NCI-H526 (cell line): ENCODE data around the gene REN.

Experiments
- DNase-seq, 2 experiments: peaks; one replicate each; lab custom pipeline; 2025; lab: John Stamatoyannopoulos, UW

The REN gene

GRCh38 chr1:204152310-204153044, 13.7 kb downstream of the REN start:
- peak in 1 of 2 experiments; percentile 47 for DNase-seq

DNA sequence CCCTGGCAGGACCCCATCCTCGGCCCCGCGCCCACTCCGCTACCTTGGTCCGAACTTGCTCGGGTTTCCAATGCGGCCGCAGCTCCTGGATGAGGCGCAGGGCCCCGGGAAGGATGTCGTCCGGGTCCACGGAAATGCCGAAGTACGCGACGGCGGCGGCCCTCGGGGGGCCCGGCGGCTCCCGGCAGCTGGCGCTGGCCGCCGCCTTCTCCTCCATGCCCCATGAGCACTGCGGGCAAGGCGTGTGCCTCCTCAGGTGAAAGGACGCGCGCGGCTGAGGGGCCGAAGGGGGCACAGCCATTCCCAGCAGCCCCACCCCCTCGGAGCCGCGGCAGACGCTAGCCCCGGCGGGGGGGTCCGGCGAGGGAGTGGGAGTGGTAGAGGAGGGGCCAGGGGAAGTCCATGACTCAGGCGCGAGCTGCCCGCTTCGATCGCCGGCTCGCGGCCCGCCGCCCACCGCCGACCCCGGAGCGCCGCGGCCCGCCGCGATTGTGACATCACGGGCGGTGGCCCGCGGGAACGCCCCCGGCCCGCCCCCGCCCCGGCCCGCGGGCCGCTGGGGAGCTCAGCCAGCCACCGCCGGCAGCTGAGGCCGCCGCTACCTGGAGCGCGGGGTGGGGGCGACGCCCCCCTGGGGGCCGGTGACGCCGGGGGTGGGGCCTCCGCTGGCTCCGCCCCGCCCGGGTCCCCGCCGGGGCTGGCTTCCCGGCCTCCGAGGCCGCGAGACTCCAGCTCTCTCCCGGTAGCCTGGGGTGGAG, 14.4 kb downstream of the REN start, which contains the start of gene ETNK2:
Gene ETNK2, minus strand, starts transcription at position 493 of the 758 bp plus-strand sequence. Its CDS starts 192 bp downstream, at position 301.
- DNase-seq = peak; percentile 9 to 71

DNA sequence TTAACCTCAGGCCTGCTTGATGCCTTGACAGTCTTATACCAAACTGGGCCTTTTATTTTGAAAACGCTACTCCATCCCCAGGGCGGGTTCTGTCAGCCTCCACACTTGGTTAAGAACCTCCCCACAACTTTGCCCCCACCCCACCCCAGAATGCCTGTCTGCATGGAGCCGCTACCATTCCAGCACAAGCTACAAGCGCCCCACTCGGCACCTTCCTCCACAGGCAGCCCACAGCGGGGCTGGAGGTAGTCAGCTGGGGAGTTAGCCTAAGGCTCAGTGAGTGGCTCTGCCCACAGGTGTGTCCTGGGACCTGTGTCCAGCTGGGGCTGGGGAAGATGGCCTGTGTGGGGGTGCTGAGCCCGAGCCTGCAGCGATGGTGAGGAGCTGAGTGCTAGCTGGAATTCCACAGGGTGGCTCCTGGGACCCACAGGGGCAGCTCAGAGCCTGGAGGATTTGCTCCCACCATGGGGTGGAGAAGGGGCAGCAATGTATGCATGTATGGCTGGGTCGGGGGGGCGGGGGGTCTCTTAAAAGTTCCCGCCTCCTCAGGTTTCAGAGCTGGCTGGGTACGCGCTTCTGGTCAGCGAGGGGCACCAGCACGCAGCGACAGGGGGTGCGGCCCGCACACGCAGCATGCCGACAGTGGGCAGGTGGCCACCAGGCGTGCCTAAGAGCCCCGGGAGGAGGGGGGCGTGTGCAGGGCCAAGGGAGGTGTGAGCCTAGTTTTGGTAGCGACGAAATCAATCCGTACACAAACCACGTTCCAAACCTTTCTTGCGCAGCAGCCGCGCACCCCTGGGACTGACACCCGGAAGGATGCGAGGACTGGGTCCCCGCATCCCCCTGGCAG, 15.2 kb downstream of the REN start:
- peak in 1 of 2 experiments; percentile 61 for DNase-seq

GRCh38 chr1:204149635-204150565, 16.2 kb downstream of the REN start:
- no peak for DNase-seq

GRCh38 chr1:204149107-204149506, 17.0 kb downstream of the REN start:
- DNase-seq = no peak

DNA sequence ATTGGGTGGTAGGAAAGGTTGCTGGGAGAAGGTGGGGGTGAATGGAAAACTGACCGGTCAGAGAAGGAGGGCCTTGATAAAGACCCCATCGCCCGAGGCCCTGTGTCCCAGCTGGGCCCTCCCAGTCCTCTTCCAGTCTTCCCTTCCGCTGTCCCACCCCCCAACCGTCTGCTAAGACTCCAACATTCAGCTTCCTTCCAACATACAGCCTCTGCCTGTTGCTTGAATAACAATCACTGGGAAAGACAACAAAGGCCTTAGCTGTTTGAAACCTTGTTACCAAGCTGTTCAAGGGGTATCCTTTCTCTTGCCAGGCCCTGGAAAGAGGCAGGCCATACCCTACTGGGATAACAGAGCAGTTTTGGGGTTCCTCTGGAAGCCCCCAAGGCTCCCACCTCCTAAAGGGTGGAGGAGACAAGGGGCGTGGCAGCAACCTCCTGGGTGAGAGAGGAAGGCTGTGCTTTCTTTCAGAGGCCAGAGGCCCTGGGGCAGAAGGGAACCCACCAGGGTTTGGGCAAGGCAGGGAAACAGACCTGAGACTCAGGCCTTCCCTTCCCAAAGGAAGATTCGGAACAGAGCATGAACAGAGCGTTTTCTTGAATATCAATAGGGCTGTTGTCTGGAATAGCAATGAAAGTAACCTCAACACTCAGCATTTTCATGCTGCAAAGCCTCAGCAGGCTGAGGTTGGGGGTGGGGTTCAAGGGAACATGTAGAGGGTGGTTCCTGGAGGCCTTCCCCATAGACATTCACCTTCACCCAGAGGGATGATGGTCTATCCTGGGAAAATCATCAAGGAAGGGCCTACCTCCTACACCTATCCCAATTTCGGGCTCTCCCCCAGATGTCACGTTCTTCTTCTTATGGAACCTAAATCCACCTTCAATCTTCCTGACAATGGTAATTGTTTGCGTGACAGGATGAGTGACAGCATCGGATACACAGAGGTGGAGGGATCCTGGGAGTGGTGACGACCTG, 18.4 kb downstream of the REN start:
- DNase-seq = no peak

- DNase-seq = no peak
Observed at GRCh38 chr1:204146965-204147364, 19.2 kb downstream of the REN start.

GRCh38 chr1:204146309-204146708, 19.8 kb downstream of the REN start:
- DNase-seq = no peak

GRCh38 chr1:204145033-204145504, 21.1 kb downstream of the REN start:
- no peak for DNase-seq

DNA sequence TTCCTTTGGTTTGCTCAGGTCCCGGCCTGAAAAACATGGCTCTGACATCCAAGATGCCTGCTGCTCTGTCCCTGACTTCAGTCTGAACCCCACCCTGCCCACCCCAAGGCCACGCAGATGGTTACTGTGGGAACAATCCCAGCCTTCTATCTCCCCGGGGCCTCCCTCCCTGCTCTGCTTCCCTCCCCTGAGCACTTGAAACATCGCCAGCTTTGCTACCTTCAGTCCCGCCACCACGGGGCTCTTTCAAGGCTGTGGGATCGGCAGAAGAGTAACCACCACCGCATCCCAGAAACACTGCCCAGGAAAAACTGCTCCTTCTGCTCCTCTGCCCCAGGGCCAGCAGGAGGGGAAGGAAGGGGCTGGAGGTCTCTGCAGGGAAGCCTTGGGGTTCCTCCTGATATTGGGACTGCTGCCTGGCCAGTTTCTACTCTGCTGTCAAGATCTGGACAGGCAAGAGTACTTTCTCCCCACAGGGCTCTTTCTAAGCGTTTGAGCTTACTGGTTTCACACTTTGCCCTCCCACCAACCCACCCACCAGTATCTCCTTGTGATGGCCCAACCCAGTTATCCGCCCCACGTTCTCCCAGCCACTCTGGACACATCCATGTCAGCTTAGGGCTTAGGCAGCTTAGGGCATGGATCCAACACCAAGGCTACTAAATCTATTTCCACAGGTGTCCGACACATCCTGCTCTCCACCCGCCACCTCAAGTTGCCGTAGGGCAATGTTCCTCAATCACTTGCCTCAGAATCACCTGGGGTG, 22.7 kb downstream of the REN start:
- no peak for DNase-seq

DNA sequence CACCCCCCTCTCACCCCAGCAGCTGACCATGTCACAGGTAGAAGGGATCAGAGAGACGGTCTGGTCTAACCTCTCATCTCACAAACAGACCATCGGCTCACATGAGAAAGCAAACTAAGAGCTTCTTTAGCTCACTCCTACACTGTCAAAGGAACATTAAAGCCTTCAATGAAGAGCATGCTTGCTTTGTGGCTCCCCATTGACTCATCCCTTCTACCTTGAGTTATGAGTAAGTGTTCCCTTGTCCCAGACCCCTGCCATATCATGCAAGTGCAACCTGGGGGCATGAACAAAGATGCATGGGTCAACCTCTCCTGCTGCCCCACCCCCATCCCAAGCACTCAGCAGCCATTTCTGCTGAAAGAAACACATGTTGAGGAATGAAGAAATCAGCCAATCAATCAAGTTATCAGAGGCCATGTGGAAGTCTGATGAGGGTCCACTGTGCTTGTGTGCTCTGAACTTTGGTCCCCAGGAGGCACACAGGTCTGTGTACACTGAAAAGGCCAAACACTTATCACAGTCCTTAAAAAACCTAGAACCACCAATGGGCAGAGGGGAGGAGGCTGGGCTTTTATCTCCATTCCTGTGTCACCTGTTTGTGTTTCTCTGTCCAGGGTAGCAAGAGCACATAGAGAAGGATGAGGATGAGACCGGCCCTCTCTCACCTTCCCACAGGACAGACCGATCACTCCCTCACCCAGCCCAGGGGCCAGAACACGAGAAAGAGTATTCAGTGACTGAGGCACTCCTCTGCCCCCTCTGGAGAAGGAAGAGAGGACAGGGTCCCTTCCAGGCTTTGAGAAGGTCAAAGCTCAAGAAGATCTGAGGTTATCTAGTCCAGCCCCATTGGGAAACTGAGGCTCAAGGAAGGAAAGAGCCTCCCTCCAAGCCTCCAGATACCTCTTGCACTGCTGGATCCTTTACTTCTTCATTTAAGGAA, 23.8 kb downstream of the REN start:
- DNase-seq = no peak

GRCh38 chr1:204141131-204141530, 25.0 kb downstream of the REN start:
- DNase-seq = no peak

- no peak for DNase-seq
Observed at GRCh38 chr1:204139952-204140351, 26.2 kb downstream of the REN start.

- no peak for DNase-seq
Observed at GRCh38 chr1:204139088-204139487, 27.0 kb downstream of the REN start.

- DNase-seq = no peak
Observed at GRCh38 chr1:204136814-204137213, 29.3 kb downstream of the REN start.

GRCh38 chr1:204134103-204134502, 32.0 kb downstream of the REN start:
- no peak for DNase-seq

DNA sequence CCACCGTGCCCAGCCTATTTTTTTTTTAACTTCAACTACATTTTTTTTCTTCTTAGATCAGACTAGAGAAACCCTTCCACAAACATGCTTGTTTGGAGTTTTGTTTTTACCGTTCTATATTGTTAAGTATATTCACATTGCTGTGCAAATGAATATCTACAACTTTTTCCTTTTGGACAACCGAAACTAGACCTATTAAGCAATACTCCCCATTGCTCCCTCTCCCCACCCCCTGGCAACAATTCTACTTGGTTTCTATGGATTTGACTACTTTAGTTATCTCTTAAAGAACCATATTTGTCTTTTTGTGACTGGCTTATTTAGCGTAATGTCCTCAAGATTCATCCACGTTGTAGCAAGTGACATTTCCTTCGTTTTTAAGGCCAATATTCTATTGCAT, 33.4 kb downstream of the REN start:
- no peak for DNase-seq

DNA sequence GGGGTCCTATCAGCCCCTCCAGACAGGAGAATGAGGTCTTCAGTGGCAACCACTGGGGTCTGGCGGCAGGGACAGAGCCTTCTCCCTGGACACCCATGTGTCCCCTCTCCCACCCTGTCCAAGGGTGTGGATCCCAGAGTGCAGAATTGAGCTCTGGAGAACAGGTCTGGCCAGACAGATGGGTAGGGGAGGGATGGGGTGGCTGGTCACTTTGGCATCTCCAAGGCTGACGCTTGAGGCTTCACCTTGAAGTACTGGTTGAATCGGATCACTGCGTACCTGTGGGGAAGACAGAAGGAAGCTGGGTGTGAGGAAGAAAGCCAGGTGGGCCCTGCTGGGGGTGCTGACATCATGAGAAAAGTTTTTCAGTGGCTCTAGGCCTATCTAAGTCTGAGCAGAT, 34.2 kb downstream of the REN start:
- no peak for DNase-seq
